GM19395 (cell line): Measurements from ENCODE around the gene TBC1D25.

ENCODE experiments used
- ATAC-seq: cut with Tn5 transposase; IDR thresholded peaks from one replicate; pipeline ENCODE4 v1.9.1; 2021; ENCODE audit warnings: mild to moderate bottlenecking, moderate library complexity; ENCODE audit not compliant: unreplicated experiment

TBC1D25 gene

DNA sequence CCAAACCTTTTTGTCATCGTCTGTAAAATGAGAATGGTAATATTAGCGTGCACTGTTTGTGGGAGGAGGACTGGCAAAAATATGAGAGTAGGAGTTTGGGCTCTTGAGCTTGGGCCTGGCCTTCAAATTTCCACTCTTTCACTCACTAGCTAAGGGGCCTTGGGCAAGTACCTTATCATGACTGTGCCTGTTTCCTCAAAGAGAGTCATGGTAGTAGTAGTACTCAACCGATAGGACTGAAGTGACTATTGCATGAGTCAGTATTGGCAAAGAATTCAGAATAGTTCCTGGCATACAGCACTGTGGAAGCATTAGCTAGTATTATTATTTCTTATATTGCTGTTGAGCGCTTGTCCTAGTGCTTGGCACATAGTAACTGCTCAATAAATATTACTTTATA is 18.8 kb downstream of the TBC1D25 start:
- no peak for ATAC-seq

DNA sequence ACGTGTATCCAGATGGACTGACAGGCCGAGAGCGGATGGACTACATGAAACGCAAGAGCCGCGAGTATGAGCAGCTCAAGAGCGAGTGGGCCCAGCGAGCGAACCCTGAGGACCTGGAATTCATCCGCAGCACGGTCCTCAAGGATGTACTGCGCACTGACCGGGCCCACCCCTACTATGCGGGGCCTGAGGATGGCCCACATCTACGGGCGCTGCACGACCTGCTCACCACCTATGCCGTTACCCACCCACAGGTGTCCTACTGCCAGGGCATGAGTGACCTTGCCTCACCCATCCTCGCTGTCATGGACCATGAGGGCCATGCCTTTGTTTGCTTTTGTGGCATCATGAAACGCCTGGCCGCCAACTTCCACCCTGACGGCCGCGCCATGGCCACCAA is 20.1 kb downstream of the TBC1D25 start:
- ATAC-seq: no peak

DNA sequence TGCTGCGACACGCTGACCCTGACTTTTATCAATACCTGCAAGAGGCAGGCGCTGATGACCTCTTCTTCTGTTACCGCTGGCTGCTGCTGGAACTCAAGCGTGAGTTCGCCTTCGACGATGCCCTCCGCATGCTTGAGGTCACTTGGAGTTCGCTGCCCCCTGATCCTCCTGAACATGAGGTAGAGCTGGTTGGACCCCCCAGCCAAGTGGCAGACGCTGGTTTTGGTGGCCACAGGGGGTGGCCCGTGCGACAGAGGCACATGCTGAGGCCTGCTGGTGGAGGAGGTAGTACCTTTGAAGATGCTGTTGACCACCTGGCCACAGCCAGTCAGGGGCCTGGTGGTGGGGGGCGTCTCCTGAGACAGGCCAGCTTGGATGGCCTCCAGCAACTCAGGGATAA is 20.5 kb downstream of the TBC1D25 start:
- ATAC-seq: no peak

DNA sequence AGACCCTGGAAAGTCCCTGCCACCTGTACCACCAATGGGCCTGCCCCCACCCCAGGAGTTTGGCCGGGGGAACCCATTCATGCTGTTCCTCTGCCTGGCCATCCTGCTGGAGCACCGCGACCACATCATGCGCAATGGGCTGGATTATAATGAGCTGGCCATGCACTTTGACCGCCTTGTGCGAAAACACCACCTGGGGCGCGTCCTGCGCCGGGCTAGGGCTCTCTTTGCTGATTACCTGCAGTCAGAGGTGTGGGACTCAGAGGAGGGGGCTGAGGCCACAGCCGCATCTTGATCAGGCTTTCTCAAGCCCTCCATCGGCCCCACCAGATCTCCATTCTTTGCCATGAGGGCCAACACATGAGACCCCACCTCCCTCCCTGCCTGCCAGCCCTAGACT is 21.2 kb downstream of the TBC1D25 start:
- no peak for ATAC-seq

DNA sequence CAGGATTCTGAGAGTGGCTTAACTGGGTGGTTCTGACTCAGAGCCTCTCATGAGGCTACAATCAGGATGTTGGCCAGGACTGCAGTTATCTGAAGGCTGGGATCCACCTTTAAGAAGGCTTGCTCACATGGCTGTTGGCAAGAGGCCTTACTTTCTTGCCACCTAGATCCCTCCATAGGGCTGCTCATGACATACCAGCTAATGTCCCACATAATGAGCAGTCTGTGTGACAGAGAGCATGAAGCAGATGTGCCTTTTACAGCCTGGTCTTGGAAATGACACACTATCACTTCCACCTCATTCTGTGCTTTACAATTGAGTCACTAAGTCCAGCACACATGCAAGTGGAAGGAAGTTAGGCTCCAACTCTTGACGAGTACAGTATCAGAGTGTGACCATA is 30.4 kb downstream of the TBC1D25 start:
- no peak for ATAC-seq

DNA sequence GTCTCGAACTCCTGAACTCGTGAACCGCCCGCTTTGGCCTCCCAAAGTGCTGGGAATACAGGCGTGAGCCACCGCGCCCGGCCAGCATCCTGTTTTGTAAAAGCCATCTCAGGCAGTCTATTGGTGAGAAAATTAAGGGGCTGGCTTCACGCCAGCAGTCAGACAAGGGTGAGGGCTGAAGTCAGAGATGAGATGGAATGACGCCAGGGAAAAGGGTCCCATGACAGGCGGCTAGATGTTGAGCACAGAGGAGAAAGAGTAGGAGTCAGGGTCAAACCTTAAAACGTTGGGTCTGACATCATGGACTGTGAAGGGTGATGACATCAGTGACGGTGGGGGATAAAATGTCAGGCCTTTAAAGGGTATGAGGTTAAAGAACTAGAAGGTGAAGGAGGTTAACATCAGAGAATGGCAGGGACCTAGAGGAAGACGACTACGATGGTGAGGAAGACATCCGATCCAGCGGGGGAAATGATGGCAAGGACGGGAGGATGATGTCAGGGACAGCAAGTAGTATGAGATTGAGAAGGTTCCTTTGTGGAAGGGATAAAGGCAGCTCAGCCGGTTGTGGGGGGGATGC is 34.3 kb downstream of the TBC1D25 start:
- peak; percentile 3 for ATAC-seq

DNA sequence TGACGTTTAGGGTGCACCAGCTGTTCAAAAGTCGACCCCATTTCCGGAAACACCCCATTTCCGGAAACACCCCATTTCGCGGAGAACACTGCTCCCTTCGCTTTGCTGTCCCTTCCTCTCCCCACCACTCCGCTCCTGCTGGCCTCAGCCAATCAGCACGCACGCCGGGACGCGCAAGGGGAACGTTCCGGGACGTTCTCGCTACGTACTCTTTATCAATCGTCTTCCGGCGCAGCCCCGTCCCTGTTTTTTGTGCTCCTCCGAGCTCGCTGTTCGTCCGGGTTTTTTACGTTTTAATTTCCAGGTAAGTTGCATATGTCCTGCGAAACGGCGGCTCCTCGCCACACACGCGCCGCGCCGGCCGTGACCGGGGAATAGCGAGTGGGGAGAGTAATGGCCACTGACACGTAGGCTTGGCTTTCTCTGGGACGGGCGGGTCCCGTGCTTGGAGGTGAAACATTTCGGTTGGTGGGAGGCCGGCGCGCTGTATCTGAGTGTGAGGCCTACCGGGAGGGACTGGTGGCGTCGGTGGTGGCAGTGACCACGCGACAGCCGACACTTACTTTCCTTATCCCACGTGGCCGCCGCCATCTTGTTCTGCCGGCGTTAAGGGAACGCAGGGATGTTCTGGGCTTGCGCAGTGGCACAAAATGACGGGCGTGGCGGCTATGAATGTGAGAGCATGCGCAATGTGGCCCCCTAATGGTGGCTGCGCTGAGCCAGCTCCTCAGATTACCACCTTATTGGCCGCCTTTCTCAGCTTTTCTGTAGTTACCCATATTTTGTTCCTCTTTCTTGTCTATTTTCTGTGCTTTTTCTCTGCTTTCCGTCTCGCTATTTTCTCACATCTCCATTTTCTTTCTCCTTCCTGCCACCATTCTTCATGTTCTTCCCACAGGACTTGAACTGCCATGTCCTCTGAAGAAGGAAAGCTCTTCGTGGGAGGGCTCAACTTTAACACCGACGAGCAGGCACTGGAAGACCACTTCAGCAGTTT is 35.1 kb downstream of the TBC1D25 start, which contains the start of gene RBM3:
TSS of gene RBM3 (plus strand) at position 215 of the 997 bp plus-strand sequence. CDS start at position 912, 697 bp downstream.
- peak; percentile 80 for ATAC-seq

DNA sequence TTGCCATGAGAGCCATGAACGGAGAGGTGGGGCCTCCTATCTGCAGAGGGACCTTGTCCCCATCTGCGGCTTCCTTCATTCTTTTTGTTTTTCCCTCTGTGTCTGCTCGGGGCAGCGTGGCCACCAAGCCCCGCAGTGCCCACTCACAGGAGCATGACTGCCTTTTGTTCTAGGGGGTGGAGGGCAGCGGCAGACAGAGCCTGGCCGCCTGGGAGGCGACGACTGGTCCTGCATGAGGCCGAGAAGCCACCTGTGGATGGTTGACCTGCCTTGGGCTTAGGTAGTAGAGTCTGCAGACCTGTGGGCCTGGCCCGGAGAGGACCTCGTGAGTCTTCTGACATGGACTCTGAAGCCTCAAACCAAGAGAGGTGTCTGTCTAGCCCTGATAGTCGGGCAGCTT is 36.1 kb downstream of the TBC1D25 start:
- ATAC-seq: no peak

DNA sequence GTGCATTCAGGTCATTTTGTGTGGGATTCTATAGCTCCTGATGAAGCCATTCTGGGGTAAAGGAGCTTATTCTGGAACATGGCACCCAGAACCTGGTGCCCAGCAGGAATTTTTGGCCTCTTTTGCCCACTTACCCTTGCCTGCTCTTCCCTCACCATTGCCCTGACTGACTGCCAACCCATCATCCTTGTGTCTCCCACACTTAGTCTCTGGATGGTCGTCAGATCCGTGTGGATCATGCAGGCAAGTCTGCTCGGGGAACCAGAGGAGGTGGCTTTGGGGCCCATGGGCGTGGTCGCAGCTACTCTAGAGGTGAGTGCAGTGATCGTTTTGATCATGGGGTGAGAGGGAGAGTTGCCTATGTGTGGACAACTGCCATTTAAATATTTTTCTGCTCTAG is 36.6 kb downstream of the TBC1D25 start:
- ATAC-seq: no peak

DNA sequence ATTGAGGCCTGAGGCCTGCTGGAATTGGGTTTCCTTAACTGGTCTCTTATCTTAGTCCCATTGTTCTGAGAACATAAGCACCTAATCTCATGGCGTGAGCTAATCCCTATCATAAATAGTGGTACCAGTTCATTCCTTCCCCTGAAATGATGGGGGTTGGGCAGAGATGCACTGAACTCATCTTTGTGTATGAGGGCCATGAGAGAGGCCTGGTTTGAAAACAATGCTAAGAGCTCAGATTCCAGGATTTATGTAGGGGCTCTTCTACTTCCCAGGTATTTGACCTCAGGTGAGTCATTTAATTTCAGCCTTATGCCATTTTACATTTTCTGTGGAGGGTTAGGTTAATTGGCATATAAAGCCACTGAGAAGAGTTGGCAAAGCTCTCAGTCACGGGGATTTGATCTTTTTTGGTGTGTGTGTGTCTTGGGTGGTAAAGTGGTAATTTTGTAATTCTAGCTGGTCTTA is 39.2 kb downstream of the TBC1D25 start:
- ATAC-seq: no peak

DNA sequence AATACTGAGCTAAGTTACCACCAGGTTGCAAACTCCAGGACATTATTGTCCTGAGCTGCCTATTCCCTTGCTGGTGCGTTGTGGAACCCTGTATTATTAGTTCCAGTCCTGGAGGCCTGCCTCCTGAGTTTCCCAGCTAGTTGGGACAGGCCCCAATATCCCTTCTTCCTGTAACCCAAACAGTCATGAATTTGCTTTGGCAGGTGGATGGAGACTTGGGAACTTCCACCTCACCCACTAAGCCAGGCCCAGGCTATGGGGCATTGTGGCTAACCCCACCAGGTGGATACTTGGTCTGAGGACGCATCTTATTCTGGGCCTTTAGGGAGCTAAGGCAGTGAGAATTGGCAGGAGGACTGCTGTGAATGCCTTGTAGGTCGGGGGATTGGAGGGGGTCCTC is 39.7 kb downstream of the TBC1D25 start:
- no peak for ATAC-seq

DNA sequence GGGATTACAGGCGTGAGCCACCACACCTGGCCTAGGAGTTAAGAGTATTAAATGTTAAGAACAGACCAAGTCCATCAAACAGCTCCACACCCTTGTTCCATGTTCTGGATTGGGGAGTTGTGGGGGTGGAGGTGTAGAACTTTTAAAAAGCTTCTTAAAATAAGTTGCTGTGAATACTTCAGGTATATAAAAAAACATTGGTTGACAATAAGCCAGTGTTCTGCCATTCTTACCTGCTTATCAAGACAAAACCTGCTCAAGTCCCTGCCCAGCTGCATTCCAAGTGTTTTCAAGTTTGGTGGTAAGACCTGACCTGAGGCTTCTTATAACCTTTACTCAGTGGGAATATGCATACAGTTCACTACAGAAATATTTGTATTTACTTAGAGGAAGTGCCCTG is 41.1 kb downstream of the TBC1D25 start:
- no peak for ATAC-seq

DNA sequence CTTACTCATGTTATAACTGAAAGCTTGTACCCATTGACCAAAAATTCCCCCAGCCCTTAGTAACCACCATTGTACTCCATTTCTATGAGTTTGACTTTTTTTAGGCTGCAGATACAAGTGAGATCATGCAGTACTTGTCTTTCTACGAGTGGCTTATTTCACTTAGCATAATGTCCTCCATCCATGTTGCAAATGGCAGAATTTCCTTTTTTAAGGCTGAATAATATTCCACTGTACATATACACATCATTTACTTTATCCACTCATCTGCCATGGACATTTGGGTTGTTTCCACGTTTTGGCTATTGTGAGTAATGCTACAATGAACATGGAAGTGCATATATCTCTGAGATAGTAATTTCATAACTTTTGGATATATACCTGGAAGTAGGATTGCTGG is 45.2 kb downstream of the TBC1D25 start:
- ATAC-seq: no peak

DNA sequence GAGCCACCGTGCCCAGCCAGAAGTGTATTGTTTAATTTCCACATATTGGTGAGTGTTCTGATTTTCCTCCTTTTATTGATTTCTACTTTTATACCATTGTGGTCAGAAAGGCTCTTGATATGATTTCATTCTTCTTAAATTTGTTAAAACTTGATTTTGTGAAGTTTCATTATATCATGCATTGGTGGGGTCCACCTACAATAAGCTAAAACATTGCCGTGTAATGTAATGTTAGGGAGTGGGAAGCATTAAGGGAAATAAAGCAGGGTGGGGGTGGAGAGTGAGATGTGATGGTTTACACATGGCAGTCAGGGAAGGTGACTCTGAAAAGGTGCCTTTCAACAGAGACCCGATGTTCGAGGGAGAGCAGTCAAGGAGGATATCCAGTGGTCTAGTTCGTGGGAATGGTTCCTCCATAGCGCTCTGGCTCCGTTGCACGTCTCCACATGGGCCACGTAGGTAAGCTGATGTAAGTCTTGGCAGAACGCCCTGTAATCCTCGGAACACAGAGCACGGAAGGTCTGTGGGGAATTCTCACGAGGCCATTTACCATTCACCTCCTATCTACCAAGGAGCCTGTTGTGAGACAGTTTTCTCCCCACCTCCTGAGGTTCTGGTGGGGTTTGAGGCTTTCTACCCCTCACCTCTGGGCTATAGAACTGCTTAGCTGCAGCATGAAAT is 50.1 kb downstream of the TBC1D25 start:
- ATAC-seq: no peak

DNA sequence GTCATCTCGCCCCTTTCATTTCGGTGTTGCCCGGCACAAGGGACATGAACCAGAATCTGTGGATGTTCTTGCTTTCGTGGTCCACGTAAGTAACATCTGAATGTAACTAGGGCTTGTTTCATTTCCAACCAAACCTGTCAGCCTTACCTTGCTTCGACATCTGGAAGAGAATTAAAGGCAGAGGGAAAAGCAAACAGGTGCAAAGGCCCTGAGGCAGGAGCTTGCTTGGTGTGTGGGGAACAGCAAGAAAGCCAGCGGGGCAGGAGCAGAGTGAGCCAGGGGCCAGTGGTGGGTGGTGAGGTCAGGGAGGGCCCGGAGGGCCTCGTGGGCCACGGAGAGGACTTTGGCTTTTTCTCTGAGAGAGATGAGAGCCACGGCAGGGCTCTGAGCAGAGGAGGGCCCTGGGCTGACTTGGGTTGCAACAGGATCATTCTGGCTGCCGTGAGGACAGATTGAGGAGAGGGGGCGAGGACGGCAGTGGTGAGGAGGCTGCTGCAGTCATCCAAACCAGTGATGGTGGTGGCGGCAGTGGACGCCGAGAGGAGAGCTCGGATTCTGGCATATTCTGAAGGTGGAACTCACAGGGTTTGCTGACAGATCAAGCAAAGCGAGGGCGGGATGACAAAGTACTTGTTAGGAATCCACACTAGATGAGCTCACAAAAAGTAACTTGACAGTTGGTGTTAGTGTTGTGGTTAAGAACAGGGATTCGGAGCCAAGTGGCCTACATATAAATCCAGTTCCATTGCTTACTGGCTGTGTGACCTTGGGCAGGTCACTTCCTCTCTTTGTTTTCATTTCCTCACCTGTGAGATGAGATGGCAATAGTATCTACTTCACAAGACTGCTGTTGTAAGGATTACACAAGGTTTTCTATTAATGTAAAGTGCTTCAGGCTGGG is 50.9 kb downstream of the TBC1D25 start:
- ATAC-seq: no peak

DNA sequence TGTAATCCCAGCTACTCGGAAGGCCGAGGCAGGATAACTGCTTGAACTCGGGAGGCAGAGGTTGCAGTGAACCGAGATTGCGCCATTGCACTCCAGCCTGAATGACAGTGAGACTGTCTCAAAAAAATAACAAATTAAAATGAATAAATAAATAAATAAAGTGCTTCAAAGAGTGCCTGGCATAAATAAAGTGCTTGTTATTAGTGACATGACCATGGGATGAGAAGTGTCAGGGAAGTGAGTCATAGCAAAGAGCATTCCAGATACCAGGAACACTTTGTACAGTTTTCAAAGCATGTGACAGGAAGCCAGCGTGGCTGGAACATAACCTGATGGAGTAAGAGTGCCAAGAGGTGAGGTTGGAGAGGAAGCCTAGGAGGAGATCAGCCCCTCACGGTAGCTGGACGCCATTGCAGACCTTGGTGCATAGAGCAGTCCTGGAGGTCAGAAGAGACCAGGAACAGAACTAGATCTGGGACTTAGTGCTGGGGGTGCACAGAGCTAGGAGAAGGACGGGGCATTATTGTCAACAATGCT is 51.8 kb downstream of the TBC1D25 start:
- ATAC-seq: no peak

DNA sequence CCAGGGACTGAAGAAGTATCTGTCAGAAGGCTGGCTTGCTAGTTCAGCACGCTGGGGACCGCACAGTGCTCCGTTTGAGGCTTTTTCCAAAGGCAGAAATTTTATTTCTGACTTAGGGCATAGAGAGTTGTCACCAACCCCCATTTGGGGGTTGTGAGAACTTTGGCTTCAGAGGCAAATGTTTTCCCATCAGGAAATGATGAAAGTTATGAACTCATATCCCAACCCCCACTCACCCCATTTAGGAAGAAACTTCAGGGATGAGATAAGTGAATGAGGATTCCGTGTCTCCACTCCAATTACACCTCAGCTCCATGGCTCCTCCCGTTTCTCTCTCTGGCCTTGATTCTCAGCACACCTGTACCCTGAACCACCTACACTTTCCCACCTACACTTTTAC is 53.5 kb downstream of the TBC1D25 start:
- ATAC-seq: no peak

DNA sequence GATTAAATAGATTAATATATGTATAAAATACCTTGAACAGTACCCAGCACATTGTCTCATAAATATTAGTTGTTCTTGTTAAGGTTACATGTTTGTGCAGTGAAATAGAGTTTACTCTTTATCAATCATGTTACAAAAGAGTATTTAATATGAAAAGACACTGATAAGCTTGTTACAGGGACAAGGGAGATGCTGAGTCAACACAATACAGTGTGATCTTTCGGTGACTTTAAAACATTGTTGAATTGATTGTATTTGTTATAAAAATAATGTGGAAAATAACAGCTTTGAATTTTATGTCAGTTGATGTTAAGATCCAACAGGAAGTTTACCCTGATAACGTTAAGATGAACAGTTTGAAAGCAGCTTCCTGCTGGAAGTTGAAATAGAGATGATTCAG is 56.4 kb downstream of the TBC1D25 start:
- no peak for ATAC-seq

DNA sequence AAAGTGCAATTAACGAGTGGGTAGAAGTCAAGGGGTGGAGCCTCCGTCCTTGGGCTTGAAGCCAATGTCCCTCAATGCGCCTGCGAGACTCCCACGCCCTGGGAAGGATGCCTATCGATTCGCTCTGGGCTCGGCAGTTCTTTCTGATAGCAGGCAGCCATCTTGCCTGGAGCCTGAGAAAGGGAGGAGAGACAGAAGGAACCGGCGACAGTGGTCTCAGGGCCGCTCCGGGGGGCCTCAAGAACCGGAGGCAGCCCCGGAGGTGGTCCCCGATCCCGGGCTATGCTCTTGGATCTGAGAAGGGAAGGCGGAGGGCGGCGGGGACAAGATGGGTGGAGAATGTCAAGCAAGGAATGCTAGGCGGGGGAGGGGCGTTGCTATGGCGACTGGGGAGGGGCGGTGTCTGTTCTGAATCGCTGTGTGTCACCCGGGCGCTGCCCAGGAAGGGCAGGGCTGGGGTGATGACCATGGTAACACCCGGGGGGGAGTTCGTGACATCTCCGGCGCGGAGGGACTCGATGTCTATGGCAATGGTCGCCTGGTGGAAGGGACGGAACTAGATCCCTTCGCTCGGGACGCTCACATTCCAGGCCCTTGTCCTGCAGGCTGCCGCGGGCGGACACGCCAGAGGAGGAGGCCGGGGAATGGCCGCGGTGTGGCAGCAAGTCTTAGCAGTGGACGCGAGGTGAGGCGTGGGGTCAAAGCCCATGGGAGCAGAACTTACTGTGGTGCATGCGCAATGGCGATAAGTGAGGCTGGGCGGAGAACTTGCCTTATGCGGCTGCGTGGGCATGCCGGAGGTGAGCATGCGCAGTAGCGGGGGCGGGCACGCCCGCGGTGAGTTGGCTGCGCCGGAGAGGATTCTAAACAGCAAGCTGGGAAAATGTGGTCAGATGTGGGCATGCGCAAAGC is 58.1 kb downstream of the TBC1D25 start, which contains the start of gene WDR13:
TSS of gene WDR13 (plus strand) at position 140 of the 912 bp plus-strand sequence. CDS start at position 645, 505 bp downstream.
- peak; percentile 79 for ATAC-seq
